Left kidney (tissue), 2 donors: ENCODE measurements around the gene DNER. TPM values are rescaled to one million over a fixed set of nuclear protein-coding genes. Genes with fewer than 3 reads are reported as not detected.
"Not testable (repeated sequence)": the region's sequence is repeated elsewhere in the genome, so short reads cannot be mapped to it uniquely, and the experiment has no call there.

Source experiments
- DNase-seq: peaks from one replicate; pipeline ENCODE4 v3.0.0-alpha.2; 2013
- polyA plus RNA-seq: library from polyadenylated mRNA; unstranded; fragments of 120-200 nt; gene quantifications from one replicate; pipeline ENCODE4 v1.2.1, GENCODE V29; 2013; ENCODE audit not compliant: insufficient read length

The DNER gene
- polyA plus RNA-seq, 1 donor, result 67.2 TPM

DNA sequence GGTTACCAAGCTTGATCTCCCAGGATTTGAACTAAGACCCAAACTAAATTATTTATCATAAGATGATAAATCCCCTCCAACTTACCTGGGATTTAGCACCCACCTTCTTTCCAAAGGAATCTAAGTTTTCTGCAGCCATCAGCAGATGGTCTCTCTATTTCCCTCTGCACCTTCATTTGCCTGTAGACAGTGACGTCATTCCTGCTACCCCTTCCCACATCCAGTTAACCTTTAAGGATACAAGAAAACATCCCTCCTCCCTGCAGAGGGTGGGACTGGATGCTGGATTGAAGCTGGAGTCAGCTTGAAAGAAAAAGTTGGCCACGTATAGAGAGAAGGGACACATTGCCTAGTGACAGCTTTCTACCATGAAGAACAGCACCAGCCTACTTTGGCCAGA is 3.7 kb upstream of the DNER start:
- DNase-seq, result no peak

GRCh38 chr2:229715895-229716507 is 1.6 kb upstream of the DNER start:
- no peak for DNase-seq

GRCh38 chr2:229714736-229715541 is 584 bp upstream of the DNER start:
- DNase-seq, result no peak

DNA sequence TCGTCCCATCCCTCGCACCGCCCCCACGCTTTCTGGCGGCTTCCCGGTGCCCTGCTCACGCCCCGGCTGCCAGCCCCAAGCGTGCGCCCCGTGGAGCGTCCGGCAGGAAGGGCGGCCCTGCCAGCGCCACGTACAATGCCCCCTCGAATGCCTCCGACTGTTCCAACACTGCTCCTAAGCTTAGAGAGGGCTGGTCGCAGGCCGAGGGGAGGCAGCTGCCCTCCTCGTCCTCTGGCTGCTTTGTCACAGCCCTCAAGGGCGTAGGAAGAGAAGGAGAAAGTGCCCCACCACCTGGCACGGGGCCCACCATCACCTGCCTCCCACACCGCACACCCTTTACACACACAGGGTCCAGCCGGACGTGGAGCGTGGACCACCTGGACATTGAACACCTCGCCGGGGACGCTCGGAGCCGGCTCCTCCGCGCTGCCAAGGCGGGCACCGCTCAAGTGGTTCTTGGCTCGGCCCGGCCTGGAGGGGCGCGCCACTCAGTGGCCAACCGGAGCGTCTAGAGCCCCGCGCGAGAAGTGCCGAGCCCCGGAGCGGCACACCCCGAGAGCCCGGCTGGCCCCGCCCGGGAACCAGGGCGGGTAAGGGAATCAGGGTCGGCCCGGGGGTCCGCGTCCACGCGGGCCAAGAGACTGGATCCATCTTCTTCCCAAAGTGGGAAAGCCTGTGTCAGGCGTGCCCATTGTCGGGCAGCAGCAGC is 830 bp downstream of the DNER start:
- DNase-seq, result no peak

DNA sequence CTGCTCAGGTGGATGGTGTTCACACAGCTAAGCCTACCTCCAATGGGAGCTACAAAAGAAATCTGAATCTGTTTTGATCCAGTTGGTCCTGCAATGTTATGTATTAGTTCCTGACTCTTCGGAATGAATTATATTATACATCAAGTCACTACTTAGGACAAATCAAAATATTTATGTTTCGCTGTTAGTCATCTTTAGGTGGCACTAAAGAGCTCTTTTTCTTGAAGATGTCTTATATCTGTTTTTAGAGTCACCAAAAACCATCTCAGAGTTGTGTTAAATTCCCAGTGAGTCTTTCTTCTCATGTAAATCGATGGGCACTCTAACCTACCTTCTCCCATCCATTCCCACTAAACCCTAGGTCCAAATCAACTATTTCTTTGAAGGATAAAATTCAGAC is 2.2 kb downstream of the DNER start:
- no peak for DNase-seq

DNA sequence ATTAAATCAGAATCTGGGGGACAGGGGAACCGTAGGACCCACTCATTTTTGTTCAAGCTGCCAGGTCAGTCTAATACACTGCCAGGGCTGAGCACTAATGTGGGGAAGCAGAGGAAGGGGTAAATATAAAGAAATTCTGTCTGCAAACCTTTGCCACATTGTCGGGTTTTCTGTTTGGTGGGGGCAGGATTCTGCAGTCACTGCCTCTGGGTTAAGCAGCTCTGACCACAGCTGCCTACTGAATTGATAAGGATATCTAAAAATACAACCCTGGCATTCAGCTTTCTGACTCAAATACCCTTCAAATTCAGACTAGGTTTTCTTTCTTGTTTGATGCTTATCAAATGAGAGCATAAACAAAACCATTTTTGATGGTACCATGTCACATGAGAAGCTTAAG is 6.0 kb downstream of the DNER start:
- DNase-seq, result no peak

GRCh38 chr2:229703909-229704630 is 10.3 kb downstream of the DNER start:
- DNase-seq, result no peak

- no peak for DNase-seq
These were observed 12.6 kb downstream of the DNER start for GRCh38 chr2:229701716-229702115.

DNA sequence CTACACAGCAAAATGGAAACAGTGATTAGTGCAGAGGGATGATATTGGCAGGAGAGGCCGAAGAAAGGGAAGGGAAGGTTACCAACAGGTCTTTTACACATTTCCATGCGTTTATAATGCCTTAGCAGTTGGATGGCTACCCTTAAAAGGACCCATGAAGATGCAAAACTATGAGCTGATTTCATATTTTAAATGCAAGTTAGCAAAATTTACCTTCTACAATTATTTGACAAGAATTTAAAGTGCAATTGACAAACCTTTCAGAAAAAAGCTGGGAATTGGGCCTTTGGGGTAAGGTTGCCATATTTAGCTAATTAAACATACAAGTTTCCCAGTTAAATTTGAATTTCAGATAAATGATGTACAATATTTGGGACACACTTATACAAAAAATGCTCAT is 13.3 kb downstream of the DNER start:
- DNase-seq, result no peak

DNA sequence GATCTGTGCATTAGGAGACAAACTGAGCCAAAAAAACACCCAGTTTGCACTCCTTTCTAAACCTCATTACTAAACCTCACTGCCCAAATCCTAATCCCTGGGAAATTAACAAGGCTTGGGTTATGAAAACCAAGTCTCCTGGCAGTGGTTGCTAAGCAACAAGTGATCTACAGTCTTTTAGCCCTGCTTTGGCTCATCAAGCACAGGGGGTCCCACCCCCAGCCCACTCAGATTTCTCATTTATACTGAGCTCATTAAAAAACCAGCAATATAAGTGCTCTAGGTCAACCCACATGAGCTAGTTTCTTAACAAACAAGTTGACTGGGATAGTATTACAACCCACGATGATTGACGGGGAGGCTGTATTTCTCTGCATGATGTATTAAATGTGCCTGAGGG is 18.4 kb downstream of the DNER start:
- DNase-seq, result peak; percentile 71

DNA sequence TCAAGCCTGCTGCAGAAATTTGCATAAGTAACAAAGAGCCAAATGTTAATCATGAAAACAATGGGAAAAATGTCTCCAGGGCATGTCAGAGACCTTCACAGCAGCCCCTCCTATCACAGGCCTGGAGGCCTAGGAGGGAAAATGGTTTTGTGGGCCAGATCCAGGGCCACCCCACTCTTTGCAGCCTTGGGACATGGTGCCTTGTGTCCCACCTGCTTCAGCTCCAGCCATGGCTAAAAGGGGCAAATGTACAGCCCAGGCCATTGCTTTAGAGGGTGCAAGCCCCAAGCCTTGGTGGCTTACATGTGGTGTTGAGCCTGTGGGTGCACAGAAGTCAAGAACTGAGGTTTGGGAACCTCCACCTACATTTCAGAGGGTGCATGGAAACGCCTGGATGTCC is 20.5 kb downstream of the DNER start:
- not testable (repeated sequence) for DNase-seq

GRCh38 chr2:229691631-229692030 is 22.7 kb downstream of the DNER start:
- DNase-seq, result no peak

DNA sequence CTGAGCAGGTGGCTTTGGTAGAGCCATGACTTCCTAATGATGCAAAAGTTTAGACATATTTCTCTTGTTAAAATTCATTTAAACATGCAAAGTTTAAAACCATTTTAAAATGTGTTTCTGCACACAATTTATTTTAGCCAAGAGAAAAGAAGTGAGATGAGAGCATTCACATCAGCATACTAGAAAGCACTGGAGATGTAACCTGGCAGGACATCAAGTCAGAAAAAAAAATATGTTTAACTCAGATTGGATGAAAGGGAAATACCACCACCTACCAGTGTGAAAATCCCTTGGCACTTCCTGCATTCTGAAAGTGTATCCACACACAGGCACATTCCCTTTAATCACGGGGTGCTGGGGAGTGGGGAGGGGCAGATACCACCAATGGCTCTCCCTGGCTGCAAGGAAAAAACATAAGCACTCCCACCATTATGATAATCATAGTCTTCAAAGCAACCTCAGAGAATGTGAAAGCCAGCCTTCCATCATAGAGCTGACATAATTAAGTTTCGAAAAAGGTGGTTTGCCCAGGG is 25.0 kb downstream of the DNER start:
- no peak for DNase-seq

GRCh38 chr2:229688141-229688540 is 26.2 kb downstream of the DNER start:
- DNase-seq, result no peak

DNA sequence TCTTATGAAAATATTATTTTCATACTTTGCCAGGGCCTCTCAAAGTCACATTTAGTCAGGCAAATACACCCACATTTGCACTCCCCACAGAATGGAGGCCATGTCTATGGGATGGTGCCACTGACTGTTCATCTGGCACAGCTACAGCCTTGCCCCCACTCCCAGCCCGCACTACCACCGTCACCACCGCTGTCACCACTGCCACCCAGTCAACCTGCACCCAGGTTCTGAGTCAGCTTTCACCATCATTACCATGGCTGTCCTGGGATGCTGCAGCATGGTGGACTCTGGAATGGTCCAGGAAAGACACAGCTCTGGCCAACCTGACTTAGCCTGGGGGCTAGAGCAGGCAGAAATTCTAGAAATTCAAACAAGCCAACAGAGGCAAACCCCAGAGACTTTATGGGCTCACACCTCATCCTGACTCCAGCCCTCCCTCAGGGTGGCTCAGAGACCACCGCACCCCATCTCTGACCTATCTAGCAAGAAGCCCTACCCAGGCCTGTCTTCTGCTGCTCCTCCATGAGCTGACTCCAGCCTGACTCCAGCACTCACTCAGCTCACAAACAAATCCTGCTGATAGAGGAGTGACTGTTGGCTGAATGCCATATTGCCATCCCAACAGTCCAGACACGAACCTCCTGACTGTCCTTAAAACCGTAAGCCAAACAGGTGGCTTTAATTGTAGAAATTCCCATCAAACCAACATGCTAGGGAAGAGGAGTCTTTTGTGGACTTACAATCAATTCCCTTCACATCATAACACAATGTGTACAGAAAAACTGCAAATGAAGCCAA is 28.0 kb downstream of the DNER start:
- no peak for DNase-seq

DNA sequence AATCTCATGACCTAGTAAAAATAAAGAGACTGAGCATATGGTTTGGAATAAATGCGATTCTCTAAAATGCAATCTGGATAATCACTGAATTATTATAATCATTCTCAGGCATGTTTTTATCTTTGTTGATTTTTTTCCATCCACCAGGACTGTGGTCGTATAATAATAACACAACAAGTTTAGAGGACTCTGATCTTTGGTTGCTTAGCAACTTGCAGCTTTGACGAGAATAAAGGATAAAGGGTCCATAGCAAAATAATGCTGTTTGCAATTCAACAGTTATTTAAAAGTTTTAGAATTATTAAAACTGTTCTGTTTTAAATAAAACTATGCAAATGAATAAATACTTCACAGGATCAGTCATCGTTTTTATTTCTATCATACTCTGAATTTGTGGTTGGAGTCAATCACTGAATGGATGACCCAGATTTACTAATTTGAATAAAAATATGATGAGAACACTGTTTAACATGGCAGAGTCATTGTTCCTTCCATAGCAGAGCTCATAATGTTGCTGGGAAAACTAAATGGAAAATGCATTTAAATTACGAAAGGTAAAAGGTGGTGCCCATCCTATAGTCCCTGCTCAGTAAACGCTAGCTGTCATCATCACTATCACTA is 29.3 kb downstream of the DNER start:
- no peak for DNase-seq

GRCh38 chr2:229679393-229680125 is 34.8 kb downstream of the DNER start:
- DNase-seq, result no peak

DNA sequence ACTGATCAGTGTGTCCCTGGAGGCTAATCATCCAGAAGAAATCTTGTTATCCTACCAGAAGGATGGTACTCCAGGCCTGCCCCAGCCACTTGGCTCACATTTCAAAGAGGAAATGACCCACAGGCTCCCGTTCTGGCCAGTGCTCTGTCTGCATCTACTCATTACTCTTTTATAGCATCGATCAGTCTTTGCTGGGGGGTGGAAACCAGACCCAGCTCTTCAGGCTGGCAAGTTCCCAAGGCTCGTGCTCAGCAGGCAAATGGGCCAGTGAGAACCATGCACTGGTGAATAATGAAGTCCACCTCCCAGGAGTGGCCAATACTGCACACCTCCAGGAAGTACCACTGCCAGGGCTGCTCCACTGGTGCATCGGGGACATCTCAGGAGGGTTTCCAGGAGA is 38.8 kb downstream of the DNER start:
- no peak for DNase-seq

GRCh38 chr2:229674830-229675530 is 39.4 kb downstream of the DNER start:
- DNase-seq, result no peak

DNA sequence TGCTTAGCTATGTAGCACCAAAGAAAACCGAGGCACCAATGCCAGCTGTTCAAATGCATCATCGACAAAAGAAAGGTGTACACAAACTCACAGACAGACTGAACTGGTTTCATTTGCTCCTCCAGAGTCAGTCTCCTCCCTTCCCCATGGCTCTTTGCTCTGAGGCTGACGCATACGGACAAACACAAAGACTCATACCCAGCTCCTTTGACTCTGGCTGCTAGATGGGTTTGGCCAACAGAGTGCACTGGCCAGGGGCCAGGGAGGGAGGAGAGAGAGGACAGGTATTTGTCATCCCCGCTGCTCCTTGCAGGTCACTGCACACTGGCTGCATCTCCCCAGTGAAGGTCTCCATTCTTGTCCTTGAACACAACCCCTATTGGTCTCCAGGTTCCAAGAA is 40.7 kb downstream of the DNER start:
- no peak for DNase-seq
